GM06990 (cell line): ENCODE results near the gene GPD1L.
"Not testable (repeated sequence)": the region's sequence is repeated elsewhere in the genome, so short reads cannot be mapped to it uniquely, and the experiment has no call there.

Experiments
- DNase-seq: peaks from one replicate; pipeline ENCODE4 v3.0.0-alpha.2; 2011; ENCODE audit not compliant: insufficient read length; ENCODE audit errors: extremely low read depth
- H3K27me3 ChIP-seq: replicated peaks from 2 replicates; pipeline ENCODE4 v1.6.0; 2011; ENCODE audit warnings: low read length; ENCODE audit not compliant: control insufficient read depth, insufficient read depth
- H3K36me3 ChIP-seq: 2 replicates; pipeline ENCODE4 v1.5.1; 2011; ENCODE audit warnings: low read length; ENCODE audit not compliant: control insufficient read depth, insufficient read depth
- H3K4me3 ChIP-seq: replicated peaks from 2 replicates; pipeline ENCODE4 v1.5.1; 2011; ENCODE audit warnings: low read depth, mild to moderate bottlenecking, control low read depth, low read length
- CTCF ChIP-seq: IDR thresholded peaks from 2 replicates; pipeline ENCODE4 v1.5.1; 2011; ENCODE audit warnings: low read length, control low read depth, mild to moderate bottlenecking, inconsistent platforms; ENCODE audit not compliant: insufficient read depth, poor library complexity, severe bottlenecking

Gene GPD1L

GRCh38 chr3:32106929-32107362 lies 526 bp downstream of the GPD1L start:
- H3K4me3 ChIP-seq: peak overlapping the region; percentile 62
- H3K27me3 ChIP-seq: no peaks in the 10 kb centered on the region
- H3K36me3 ChIP-seq: no peaks in the 10 kb centered on the region
- no peak for DNase-seq
- TF ChIP-seq CTCF: no peak

GRCh38 chr3:32108224-32108623 lies 1.8 kb downstream of the GPD1L start:
- H3K27me3 ChIP-seq, H3K36me3 ChIP-seq, H3K4me3 ChIP-seq, DNase-seq: not testable (repeated sequence)

- H3K27me3 ChIP-seq: no peaks in the 10 kb centered on the region
- TF ChIP-seq CTCF: no peak
- H3K36me3 ChIP-seq: no peaks in the 10 kb centered on the region
- no peak for DNase-seq
- no peak overlapping the region for H3K4me3 ChIP-seq
Observed at GRCh38 chr3:32109256-32109655, 2.8 kb downstream of the GPD1L start.

- no peaks in the 10 kb centered on the region for H3K36me3 ChIP-seq
- H3K4me3 ChIP-seq: no peak overlapping the region
- TF ChIP-seq CTCF: no peak
- H3K27me3 ChIP-seq: no peaks in the 10 kb centered on the region
- DNase-seq: no peak
Observed at GRCh38 chr3:32110233-32110760, 3.9 kb downstream of the GPD1L start.

- H3K27me3 ChIP-seq: no peaks in the 10 kb centered on the region
- H3K36me3 ChIP-seq: no peaks in the 10 kb centered on the region
- no peak for DNase-seq
- no peak for TF ChIP-seq CTCF
- no peak overlapping the region for H3K4me3 ChIP-seq
Observed at GRCh38 chr3:32111560-32111959, 5.1 kb downstream of the GPD1L start.

GRCh38 chr3:32113566-32113965 lies 7.1 kb downstream of the GPD1L start:
- DNase-seq: no peak
- no peak for TF ChIP-seq CTCF
- Histone ChIP-seq H3K27me3 (no peaks in the 10 kb centered on the region), H3K4me3 (no peak overlapping the region), H3K36me3 (no peaks in the 10 kb centered on the region)
